Uterus (tissue), 2 donors: ENCODE data around the gene IPO13.

Experiments used
- CTCF ChIP-seq, 4 experiments: fragments of 200-600 bp in 2 of 4; fragments of 450-650 bp in 2 of 4; sonication (generic) in 2 of 4; IDR thresholded peaks; one replicate each; pipeline ENCODE4 v1.5.1; 2016 to 2019; ENCODE audit warnings: antibody characterized with exemption in 4 of 4, mild to moderate bottlenecking in 2 of 4, moderate library complexity in 1 of 4
- POLR2A ChIP-seq, 2 donors: fragments of 450-650 bp; IDR thresholded peaks; one replicate each; pipeline ENCODE4 v1.6.1; 2016; ENCODE audit warnings: antibody characterized with exemption in 2 of 2, mild to moderate bottlenecking in 1 of 2, moderate library complexity in 1 of 2

DNA sequence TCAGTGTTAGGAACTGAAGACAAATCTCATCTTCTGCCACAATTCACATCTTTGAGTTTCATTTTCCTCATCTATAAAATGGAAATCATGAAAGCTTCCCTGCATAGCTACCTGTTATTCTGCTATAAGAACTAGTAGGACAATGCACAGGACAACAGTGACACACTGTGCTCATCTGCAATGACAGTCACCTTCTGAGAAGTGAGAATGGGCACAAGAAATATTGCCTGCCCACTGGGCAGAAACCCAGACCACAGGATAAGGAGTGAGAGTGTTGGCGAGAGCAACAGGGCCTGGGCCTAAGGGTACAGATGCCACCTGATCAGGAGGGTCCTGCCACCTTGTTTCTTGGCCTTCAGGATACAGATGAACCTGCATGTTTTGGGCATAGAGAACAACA lies 36.4 kb upstream of the IPO13 start:
- TF ChIP-seq POLR2A (IDR thresholded peaks at IDR 0.05) (no peak), CTCF (IDR thresholded peaks at IDR 0.05) (no peak)
